HG02938 (cell line): Measurements from ENCODE around the gene IKZF3.
A peak's percentile ranks its signal among the peaks of the same experiment; 100 is the strongest.
"Not testable (repeated sequence)": the region's sequence is repeated elsewhere in the genome, so short reads cannot be mapped to it uniquely, and the experiment has no call there.

ENCODE experiments used
- ATAC-seq: cut with Tn5 transposase; IDR thresholded peaks from one replicate; pipeline ENCODE4 v1.9.1; 2021; ENCODE audit warnings: mild to moderate bottlenecking, moderate library complexity; ENCODE audit not compliant: unreplicated experiment

Gene IKZF3

DNA sequence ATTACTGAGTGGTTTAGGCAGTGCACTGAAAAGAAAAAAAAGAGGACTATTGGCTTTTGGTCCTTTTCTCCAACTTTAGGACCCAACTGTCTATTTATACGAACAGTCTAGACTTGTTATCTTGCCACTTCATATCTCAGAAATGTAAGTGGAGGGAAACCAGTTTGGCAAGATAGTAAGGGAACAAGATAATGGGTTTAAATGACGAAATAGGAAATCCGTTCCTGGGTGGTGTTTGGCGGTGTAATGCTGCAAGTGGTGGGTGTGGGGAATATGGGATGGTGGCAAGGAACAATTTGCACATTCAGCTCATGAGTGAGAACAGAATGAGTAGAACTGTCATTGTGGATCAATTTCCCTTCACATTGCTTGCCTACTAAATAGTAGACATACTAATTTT is 81.6 kb downstream of the IKZF3 start:
- ATAC-seq, result no peak

DNA sequence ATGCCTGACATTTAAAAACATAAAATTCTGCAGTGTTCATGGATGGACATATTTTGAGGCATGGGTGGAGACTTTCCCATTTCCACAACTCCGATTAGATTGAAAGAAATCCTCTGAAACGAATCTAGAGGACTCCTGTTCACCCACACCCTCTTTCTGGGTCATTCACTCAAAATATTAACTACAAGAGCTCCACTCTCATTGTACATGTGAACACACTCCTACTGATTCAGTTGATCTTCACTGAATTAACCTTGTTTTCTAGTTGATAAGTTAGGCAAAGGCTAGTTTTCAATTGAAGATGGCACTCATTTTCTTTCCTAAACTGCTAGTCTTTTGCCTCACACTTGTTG is 82.3 kb downstream of the IKZF3 start:
- no peak for ATAC-seq

DNA sequence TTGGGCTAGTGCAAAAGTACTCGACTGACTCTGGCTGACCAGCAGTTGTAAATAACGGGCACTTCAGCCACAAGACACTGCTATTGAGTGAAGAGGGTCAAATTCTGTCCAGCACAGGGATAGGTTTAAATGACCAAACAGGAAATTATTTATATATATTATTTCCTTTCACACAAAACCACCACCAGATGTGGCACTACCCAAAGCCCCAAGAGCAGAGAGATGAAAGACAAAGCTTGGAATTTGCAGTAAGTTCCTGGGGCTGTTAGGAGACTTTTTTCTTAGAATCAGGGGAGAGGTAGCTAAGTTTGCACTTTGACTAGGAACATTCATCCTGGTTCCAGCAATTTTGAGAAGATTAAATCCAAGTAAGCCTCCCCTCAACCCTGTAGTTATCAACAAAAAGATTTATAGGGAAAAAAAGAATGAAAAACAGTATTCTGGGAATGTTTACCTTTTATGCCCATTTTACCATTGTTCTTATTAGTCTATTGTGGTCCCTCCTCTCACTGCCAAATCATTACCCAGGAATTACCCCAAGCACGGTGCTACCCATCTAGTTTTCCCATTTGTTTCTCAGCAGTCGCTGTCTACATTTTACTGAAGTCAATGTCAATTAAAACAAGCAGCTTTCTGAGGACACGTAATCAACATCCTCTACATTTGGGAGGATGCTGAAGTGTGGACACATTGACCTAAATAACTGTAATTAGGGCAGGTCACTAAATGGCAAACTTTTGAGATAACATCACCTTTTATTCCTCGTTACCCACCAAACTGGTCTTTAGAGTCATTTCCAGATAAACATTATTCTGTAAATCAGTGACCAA is 82.9 kb downstream of the IKZF3 start:
- no peak for ATAC-seq

DNA sequence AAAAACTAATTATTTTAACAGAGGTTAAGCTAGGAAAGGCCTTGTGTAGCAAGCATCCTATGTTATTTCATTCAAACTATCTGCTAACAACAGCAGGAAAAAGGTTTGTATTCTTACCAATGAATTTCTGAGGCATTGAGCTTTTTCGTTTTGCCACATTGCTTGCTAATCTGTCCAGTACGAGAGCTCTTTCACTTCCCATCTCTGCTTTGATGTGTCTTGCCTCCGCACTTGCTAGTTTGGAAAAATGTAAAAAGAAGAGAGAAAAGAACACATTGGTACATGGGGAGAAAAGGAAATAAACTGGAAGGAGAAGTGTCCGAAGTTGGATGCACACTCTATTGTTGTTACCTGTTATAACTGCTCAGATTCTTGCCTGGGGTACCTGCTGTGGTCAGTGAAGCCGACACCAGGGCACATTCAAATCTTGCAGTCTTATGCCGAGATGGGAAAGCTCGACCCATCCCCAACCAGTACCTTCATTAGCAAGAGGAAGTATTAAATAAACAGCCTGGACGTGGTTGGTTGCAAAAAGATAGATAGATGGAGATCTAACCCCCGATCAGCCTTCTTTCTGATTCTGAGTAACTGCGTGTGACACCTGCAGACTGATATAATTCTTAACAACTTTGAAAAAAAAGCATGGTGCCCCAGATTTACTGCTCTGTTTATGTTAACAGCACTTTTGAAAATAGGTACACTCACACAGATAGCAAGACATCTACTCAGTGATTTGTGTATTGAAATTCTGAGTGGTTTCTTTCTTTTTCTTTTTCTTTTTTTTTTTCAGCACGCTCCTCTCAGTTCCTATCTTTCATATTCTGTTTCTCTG is 86.4 kb downstream of the IKZF3 start:
- peak; percentile 42 for ATAC-seq

DNA sequence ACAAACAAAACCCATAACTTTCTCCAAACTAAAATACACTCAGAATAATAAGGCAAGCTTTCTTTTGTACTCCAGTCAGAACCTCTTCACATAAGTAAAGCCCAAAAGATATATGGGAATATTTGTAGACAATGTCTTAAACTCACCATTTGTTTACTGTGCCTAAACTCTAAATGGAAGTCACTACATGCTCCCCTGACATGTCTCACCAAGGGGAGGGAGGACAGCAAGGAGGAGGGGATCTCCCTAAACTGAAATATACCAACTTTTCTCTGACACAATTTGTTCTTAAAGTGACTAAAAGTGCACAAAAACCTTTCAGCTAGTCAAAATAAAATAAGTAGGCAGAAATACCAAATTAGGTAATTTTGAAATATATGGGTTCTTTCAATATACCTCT is 87.9 kb downstream of the IKZF3 start:
- no peak for ATAC-seq

DNA sequence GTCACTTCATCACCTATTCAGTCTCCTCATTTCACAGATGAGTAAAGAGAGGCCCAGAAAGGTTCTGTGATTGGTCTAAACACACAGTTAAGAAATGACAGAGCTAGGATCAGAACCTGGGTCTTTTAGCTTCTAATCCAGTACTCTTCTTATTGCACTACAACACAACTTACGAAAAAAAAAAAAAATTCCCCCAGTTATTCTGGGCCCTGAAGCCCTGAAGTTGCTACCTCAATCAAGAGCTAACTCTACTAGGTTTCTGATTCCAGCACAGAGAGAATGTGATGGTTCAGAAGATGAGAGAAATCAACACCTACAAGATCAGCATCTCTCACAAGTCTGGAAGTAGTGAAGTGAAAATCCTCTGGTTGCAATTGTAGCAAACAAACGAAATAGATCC is 89.1 kb downstream of the IKZF3 start:
- no peak for ATAC-seq

DNA sequence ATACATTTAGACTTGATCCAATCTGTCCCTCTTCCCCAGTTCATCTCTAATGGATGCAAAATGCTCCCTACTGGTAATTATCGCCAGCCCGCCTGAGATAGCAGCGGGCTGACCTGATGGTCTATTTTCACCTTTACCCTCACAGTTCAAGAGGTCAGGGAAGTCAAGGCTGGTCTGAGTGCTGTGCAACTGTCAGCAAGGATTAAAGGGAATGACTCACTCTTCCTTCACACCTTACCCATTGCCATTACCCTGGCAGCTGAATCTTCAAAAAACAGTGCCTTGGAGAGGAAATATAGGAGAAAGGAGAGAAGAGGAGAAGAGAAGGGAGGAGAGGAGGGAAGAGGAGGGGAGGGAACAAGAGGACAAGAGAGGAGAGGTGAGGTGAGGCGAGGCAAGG is 90.1 kb downstream of the IKZF3 start:
- no peak for ATAC-seq

DNA sequence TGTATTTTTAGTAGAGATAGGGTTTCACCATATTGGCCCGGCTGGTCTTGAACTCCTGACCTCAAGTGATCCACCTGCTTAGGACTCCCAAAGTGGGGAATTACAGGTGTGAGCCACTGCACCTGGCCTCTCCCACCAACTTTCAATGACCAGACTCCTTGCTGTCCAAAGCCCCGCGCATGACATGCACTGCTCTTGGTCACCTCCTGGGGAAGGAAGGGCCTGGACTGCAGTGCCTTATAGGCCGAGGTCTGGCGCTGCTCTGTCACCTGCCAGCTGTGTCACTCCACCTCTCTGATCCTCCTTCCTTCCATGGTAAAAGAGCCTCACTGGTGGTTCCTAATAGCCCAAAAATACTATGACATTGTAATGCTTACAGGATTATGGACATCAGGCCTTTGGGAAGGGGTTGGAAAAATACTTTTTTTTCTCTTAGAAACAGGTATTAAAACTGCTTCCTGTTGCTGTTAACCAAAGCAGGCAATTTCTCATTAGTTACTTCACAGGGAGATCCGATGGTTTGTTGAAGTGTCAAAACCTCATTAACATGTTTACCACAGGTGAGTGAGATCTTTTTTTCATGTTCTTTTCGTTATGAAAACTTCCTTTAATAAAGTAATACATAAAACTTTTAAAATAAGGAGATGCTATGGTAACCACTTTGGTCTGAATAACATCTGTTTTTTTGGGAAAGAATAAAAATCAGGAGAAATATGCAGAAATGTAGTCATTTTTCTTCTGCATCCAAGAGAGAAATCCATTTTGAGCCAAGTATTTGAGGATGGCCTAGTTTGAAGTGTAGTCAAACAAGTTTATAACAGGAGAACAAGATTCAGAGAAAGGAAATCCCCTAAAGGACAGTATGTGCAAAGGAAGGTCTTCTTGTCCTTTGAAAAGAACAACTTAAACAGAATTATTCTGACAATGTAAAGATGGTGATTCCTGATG is 90.9 kb downstream of the IKZF3 start:
- no peak for ATAC-seq

DNA sequence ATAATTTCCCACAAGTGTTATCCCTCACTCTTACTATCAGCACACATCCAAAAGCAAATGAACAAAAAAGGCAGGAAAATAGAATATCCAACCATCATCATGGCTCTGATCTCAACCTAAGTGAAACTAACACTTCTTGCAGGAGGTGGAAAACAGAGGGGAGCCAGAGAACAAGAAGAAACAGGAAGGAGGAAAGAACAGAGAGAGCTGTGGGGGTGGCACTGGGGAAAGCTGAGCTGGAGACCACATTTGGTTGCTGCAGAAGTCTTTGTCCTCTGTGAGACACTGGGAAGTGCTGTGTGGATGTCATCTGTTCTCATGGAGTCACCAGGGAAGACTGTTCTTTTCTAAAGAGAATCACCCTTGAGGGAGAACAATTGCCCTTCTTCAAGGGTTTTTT is 91.7 kb downstream of the IKZF3 start:
- no peak for ATAC-seq

DNA sequence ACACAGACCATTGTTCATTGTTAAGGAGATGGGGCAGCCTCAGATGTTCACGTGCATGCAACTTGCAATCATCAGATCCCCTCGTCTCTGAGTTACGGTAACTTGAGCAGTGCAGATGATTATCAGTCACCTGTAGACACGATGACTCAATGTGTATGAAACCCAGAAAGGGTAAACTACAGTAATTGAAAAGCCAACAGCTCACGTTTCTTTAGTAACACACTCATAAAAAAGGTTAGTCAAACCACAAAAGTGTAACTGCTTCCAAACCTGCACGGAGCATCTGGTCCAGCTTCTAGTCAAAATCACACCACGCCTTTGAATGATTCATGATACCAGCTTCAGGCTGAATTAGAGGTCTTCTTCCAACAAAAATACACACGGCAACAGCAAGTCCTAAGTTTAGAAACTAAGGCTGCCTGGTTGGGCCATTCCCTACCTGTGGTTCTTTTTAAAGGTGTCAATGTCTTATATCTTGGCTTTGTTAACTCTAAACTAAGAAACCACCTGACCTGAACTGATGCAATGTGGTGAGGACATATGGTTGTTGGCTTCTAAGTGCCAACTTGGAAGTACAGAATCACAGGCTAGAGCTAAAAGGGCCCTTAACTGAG is 94.0 kb downstream of the IKZF3 start:
- peak; percentile 41 for ATAC-seq

DNA sequence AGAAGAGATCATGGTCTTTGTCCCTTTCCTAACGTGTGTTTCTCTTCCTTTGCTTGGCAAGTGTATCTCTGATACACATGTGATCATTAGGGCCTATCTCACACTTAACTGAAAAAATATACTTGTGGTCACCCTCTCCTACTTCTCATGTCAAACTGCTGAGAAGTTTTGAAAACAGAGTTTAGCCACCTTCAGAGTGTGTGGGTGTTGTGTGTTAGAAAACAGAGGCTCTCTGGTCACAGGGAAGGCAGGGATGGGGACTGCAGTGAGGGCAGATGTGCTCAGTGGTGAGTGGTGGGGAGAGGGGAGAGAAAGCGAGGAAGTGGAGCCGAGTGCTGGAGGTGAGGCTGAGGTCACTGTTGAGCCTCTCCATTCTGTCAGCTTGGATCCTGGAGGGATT is 97.0 kb downstream of the IKZF3 start:
- ATAC-seq, result no peak

DNA sequence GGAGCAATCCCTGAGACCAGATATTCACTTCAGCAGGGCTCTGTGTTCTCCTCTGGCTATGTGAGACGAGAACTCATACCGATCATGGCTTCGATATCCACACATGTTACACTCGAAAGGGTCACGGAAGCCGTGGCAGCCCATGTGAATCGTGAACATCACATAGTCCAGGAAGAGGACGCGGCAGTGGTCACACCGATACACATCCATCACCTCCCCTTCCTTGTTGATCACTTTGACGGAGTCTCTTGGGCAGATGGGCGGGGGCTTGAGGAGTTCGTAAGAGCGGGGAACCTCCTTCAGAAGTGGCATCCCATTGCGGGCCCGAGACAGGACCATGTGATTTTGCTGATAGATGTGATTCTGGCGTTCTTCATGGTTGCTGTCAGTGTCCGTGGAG is 98.3 kb downstream of the IKZF3 start:
- ATAC-seq, result no peak

DNA sequence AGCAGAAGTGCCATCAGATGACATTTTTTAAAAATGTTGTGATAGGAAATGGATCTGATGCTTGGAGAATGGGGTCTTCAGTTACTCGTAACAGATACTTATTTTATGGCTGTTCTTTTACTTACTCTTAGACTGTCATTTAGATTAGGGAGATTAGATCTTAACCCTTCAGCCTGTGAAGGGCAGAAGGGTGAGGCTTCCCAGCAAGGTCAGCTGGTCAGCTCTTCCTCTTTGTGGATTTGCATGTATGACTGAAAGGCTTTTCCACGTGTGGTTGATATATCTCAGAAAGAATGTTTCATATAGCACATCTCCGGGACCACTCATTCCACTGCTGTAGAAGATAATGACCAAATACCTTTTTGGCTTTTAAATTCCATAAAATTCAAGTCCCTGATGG is 98.9 kb downstream of the IKZF3 start:
- no peak for ATAC-seq

DNA sequence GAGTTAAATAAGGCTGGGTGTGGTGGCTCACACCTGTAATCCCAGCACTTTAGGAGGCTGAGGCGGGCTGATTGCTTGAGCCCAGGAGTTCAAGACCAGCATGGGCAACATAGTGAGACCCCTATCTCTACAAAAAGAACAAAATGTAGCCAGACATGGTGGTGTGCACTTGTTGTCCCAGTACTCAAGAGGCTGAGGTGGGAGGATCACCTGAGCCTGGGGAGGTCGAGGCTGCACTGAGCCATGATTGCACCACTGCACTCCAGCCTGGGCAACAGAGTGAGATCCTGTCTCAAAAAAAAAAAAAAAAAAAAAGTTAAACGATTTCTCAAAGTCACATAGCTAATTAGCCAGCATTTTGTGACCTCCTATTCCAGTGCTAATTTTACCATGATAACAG is 99.9 kb downstream of the IKZF3 start:
- not testable (repeated sequence) for ATAC-seq

DNA sequence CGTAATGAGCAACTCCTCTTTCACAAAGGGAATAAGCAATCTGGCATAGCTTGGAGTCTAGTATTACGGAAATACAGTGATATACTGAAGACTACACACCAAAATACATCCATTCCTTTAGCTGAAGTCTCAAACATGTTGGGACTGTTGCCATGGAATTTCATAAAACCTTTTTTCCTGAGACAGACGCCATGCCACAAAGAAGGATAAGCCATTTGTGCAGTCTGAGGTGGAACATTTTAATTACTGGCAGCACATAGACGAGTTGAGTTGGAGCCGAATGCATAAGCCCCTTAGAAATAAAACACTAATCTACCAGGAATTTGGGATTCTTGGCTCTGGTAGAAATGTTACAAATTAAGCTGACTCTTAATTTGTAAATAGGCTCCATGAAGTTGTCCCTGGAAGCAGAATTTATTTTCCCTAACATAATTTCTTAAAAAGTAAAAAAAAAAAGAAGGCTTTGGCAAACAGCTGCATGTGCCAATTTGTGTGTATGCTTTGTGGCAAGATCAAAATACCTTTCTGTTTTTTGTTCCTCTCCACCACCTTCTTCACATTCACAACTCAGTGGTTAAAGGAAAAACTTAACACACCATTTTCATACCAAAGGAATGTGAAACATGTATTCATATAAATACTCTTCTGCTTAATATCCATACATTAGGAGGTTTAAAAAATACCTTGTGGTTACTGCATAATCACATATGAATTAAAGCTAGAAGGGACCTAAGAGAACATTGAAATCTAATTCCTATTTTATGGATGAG is 100.9 kb downstream of the IKZF3 start:
- ATAC-seq, result no peak

DNA sequence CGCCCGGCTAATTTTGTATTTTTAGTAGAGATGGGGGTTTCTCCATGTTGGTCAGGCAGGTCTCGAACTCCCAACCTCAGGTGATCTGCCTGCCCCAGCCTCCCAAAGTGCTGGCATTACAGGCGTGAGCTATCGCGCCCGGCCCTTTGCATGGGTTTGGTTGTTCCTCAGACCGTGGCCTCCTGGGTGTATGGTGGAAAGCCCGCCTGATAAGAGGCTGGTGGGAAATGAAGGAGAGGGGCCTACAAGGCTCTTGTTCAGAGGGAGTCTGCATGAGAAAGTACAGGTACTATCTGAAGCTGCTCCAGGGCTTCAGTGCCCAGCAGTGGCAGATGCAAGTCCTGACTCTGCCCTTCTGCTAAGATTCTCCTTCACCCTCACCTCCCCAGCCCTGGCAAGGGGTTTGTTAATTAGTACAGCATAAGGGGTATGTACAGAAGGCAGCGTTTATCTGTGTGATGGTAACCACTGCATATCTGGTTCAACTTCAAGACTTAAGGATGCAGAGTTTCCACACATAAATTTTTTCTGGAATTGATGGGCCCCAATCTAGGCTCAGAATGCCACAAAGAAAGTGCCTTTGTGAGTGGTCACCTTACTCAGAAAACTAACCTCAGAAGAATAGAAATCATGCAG is 102.1 kb downstream of the IKZF3 start:
- ATAC-seq, result no peak

DNA sequence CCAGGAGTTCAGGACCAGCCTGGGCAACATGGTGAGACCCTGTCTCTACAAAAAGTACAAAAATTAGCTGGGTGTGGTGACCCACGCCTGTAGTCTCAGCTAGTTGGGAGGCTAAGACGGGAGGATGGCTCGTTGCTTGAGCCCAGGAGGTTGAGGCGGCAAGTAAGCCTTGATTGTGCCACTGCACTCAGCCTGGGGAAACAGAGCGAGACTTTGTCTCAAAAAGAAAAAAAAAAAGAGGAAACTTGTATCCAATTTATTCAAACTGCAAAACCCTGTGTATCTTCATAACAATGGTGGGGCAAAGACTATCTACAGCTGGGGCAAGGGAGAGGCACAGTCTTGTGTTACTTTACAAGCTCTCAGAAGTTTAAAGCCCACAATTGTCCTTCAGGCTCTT is 104.9 kb downstream of the IKZF3 start:
- ATAC-seq, result no peak

DNA sequence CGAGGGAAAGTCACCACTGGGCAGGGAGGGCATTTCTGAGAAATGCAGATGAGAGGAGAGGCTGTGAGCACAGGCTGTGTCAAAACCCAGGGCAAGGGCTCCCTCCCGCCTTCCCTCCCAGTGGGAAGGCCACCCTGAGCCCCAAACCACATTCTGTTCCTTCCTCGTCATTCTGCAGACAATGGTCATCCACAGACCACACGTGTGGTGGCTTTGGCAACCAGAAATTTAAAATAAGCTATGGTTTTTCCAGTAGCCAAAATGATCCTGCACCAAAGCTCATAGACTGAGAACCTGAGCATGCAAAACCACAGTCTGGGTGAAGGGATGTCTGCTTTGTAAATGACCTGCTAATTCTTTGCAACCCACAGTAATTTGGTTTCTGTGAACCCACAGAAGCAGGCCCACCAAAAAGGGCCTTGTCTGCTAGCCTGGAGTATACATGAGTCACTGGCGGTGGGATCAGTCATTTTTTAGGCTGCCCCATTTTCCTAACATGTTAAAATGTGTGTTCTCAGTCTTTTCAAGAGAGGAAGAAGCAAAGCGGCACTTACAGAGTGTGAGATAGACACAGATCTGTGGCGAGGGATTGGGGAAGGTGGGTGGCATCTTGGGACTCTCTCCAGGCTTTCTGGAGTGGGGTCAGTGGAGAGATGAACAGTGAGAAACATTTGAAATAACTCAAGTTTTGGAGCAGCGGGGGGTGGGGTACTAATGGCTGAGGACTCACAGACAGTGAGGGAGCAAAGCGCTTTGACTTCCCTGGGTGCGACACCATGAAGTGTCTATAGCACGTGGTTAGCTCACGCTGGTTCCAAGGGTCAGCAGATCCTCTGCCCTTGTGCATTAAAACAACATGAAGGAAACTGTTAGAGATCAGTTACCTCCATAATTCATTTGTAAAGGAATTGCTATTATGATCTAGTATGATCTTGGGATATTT is 105.9 kb downstream of the IKZF3 start:
- ATAC-seq, result no peak
